Measurements from ENCODE around the gene CYS1.
"Not testable (repeated sequence)": the region's sequence is repeated elsewhere in the genome, so short reads cannot be mapped to it uniquely, and the experiment has no call there.

Gene CYS1

DNA sequence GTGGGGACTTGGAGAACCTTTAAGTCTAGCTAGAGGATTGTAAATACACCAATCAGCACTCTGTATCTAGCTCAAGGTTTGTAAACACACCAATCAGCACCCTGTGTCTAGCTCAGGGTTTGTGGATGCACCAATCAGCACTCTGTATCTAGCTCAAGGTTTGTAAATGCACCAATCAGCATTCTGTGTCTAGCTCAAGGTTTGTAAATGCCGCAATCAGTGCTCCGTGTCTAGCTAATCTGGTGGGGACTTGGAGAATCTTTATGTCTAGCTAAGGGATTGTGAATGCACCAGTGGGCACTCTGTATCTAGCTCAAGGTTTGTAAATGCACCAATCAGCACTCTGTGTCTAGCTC is 11.7 kb upstream of the CYS1 start:
- FAIRE-seq: not testable (repeated sequence)

DNA sequence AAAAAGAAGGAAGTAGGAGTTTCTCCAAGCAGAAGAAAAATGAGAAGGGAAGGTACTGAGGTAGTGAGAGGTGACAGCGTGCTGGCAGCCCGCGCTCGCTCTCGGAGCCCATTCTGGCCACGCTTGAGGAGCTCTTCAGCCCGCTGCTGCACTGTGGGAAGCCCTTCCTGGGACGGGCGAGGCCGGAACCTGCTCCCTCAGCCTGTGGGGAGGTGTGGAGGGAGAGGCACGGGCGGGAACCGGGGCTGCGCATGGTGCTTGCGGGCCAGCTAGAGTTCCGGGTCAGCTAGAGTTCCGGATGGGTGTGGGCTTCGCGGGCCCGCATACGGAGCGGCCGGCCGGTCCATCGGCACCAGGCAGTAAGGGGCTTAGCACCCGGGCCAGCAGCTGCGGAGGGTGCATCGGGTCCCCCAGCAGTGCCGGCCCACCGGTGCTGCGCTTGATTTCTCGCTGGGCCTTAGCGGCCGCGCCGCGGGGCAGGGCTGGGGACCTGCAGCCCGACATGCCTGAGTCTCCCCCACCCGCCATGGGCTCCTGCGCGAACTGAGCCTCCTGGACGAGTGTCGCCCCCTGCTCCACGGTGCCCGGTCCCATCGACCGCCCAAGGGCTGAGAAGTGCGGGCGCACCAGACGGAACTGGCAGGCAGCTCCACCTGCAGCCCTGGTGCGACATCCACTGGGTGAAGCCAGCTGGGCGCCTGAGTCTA is 11.1 kb upstream of the CYS1 start:
- no peak for FAIRE-seq

DNA sequence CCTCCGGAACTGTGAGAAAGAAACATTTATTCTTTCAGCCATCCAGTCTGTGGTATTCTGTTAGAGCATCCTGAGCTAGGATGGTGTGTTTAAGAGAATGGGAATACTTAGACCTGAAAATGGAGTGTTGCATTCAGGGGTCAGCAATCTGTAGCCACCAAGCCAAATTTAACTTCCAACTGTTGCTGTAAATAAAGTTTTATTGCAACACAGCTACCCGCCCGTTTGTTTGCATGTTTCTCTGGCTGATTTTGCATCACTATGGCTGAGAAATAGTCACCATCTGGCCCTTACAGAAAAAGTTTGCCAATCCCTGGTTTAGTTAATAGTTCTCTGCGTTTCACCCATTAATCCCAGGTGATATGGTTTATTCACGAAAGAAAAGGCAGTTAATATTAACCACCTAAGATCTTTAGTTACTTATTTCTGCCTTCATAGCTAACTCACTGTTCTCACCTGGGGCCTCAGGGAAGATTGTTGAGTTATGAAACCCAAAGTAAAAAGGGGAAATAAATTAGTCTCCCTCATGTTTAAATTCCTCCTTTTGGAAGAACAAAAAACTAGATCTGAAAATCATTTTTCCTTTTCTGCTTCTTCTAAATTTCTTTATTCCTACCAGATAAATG is 9.5 kb upstream of the CYS1 start:
- no peak for FAIRE-seq

- FAIRE-seq: no peak
Measured at GRCh38 chr2:10087360-10087759, 7.1 kb upstream of the CYS1 start.

DNA sequence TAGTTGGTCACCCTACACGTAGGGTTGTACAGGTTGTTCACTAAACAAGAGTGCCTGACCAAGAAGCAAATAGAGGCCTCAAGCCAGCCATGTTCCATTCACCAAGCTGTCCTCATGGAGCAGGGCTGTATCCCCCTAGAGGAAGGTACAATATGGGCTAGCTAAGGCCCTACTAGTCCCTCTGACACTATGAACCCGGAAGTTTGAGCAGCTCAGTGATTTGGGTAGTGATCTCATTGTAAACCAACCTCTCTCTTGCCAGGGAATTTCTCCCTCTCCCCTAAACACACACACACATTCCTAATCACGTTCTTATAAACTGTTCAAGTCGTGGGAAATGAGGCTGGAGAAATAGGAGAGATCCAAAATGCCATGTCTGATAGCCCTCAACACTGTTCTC is 6.7 kb upstream of the CYS1 start:
- FAIRE-seq: no peak

DNA sequence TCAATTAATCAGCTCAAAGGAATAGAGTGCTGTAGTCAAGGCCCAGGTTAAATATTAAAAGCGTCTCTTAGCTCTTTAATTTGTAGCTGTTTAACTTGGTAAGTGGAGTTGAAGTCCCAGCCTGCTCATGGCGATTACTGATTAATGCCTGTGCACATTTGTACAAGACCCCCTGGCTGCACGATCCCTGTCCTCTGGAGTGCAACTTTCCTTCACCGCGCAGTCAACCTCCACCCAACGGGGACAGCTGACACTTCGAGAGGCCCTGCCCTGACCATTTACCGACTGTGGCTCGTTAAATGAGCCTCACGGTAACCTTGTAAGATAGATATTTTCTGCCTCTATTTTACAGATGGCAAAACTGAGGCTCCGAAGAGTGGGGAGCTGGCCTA is 5.5 kb upstream of the CYS1 start:
- FAIRE-seq: no peak

DNA sequence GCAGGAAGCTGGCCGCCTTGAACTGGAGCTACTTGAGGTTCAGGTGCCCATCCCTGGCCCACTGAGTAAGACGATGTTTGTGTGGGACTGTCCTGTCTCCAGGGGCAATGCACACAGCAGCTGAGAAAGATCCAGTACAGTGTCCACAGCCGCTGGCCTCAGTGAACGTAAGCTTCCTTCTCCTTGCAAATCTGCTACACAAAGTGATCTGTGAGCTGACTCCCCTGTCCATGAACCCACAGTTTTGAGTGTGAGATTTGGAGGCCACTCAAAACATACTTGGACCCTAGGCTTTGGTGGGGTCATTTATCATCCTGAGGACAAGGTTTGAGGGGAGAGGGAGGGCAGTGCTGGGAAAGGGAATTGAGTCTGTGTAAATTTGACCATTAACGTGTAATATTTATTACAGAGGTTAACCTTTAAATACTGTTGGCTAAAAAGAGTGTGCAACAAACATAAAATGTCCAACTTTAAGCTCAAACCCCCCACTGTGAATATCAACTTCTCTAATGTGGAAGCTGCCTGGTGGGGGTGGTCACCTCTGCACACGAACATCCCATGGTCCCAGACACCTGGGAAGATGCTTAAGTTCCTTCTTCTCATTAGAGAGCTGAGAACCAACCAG is 4.9 kb upstream of the CYS1 start:
- FAIRE-seq: no peak

DNA sequence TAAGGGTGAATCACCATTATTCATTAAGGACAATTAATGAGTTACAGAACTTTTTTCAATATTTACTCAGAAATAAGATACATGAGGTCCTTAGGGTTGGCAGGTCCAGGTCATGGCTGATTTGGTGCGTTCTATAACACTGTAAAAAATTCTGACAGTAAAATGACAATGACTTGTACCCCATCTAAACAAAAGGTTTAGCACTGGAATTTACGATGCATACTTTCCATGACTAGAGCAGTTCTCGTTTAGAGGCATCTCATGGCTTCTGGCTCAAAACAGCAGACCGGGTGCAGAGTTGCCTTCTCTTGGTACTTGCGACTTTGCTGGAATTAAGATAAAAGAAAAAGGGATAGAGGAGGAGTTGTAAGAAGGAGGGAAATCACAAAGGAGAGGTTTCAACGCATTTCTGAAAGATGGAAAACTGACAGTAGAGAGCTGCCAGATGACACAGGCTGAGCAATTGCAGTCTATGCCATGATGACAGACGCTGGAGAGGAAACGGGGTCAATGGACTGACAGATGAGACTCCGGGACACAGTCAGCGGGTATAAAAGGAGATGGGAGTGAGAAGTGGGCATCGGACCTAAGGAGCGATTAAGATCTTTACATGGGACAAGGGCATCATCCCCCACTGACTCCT is 4.1 kb upstream of the CYS1 start:
- no peak for FAIRE-seq

GRCh38 chr2:10083692-10084211 is 3.5 kb upstream of the CYS1 start:
- no peak for FAIRE-seq

DNA sequence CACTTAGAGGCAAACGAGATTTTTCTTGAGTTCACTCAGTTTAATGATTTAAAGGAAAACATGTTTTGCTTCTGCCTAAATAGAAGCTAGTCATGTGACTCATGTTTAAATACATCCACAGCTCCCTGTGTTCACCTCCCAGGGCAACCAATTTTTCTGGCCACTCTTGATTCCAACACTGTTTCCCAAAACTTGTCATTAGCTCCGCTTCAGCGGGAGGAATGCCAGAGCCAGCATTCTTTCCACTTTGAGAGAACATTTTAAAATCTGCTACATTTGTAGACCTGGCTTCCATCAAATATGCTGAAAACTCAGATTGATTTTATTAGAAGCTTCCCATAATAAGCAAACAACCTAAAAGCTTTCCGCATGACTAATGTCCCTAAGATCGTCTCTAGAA is 2.8 kb upstream of the CYS1 start:
- no peak for FAIRE-seq

DNA sequence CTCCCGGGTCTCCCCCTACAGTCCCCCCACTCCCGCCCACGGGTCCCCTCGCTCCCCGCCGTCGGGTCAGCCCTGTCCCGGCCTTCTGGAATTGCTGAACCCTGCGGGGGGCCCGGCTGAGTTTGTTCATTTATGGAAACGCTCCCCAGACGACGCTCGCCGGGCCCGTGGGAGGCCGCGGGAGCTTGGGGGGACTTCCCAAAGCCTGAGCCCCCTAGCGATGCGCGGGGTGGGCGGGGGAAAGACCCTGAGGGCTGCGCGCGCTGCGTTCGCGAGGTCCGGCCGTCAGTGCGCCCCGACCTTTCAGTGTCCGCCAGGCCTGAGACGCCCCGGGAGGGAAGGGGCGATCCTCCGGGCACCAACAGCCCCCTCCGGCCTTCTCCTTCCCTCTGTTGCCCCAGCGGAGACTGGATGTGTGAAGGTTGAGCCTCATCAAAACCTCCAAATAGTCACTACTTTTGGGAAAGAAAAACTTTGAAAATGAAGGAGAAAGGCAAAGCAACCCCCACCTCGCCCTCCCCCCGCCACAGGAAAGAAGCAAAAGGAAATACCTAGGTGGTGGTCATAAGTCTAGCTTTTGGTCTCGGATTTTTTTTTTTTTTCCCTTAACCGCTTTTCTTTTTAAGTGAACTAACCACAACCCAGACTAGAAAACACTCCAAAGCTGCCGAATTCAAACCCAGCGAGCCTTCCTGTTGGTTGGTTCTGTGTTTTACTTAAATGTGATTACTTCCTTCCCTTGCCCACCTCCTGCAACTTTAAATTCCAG is 509 bp upstream of the CYS1 start:
- no peak for FAIRE-seq

GRCh38 chr2:10079266-10079869 is 843 bp downstream of the CYS1 start:
- FAIRE-seq: no peak

DNA sequence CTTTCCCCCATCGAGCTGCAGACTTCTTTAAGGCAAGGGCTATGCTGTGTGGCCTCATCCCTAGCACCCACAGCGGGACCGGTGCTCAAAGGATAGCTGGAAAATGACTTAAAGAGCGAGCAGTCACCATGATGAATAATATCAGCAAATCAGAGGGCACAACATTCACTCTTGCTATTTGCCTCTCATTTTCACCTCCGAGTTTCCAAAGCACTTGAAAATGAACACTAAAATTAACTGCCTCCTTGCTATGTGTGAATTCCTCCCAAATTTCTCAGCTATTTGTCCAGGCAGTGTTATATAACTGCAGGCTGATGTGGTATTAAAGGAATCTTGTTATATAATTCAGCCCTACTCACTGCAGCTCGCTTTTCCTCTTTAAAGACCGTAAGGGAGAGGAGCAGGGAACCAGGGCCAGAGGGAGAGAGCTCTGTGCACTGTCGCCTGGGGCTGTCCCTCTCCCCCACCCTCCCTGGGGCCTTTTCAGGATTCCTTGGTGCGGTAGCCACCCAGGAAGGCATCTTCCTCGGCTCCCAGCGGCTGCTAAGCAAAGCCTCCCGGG is 1.4 kb downstream of the CYS1 start:
- no peak for FAIRE-seq

GRCh38 chr2:10078001-10078400 is 2.2 kb downstream of the CYS1 start:
- no peak for FAIRE-seq

GRCh38 chr2:10076988-10077527 is 3.2 kb downstream of the CYS1 start:
- no peak for FAIRE-seq

- no peak for FAIRE-seq
Measured at GRCh38 chr2:10076511-10076910, 3.7 kb downstream of the CYS1 start.

DNA sequence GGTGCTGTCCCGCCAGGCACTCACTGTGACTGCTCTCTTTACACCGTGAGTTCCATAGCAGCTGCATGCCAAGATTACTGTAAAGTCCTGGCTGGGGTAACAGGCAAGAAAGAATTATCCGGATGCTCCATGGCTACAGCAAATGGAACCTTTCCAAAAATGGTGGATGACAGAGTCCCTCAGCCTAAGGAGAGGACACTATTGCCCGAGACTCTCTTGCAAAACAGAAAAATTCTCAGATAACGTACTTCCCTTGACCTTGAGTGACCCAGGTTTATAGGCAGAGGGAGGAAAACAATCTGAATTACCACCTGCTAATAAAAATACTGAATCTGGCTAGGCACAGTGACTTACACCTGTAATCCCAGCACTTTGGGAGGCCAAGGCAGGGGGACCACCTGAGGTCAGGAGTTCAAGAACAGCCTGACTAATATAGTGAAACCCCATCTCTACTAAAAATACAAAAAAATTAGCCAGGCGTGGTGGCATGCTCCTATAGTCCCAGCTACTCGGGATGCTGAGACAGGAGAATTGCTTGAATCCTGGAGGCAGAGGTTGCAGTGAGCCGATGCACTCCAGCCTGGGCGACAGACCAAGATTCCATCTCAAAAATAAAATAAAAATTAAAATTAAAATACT is 4.5 kb downstream of the CYS1 start:
- no peak for FAIRE-seq

DNA sequence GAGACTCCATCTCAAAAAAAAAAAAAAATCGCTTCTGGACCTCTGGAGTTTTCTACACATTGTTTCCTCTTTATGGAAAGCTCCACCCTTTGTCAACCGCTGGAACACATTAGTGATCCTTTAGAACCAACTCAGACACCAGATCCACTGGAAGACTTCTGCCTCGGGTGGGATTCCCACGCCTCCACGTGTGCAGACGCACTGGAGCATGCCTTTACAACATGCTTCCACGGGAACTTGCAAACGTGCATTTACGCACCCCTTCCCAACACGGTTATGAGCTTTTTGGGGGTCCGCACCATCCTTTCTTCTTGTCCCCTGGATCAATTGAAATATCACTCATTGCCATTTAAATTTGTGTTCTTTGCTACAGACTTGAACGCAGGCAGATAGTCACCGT is 5.1 kb downstream of the CYS1 start:
- no peak for FAIRE-seq

- FAIRE-seq: no peak
Measured at GRCh38 chr2:10073706-10074105, 6.5 kb downstream of the CYS1 start.

DNA sequence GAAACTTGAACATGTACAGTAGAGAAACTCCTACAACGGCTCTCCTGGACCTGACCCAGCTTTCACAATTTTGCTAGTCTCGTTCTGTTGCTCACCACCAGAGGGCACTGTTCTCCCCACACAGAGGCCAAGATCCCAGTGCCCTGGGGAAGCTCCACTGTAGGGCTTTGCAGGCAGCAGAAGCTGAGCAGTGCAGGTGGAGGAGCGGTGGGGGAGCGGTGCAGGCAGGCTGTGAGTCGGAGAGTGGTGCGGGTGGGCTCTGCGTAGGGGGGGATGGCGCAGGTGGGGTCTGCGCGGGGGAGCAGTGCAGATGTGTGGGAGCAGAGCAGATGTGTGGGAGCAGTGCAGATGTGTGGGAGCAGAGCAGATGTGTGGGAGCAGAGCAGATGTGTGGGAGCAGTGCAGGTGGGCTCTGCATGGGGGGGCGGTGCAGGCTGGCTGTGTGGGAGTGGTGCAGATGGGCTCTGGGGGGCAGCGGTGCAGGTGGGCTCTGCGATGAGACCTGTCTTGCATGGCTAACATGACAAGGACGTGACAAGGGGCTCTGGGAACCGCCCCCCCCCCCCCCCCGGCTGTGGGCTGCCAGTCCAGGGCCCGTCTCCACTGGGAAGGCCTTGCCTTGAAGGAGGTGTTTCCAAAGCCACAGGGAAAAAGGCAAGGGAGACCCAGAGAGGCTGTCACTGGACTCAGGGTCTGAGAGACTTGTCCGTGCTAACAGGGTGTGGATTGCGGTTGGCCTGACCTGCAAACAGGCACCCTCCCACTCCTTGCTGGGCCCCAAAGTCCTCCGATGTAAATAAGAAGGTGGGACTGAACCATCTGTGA is 7.3 kb downstream of the CYS1 start:
- FAIRE-seq: no peak

Measured in colon (tissue), 2 donors.